Endodermal cell (in vitro differentiated cells): ENCODE results near the gene DCAF5. TPM values are rescaled to one million over a fixed set of nuclear protein-coding genes. Genes with fewer than 3 reads are reported as not detected.
"Not testable (repeated sequence)": the region's sequence is repeated elsewhere in the genome, so short reads cannot be mapped to it uniquely, and the experiment has no call there.

Source experiments
- DNase-seq: peaks from one replicate; pipeline ENCODE4 v3.0.0-alpha.2; 2017
- H3K27ac ChIP-seq: 2 replicates; pipeline ENCODE4 v1.5.1; 2013; ENCODE audit warnings: mild to moderate bottlenecking, low read depth, low read length, moderate library complexity
- H3K27me3 ChIP-seq: 2 replicates; pipeline ENCODE4 v1.6.1; 2013; ENCODE audit warnings: mild to moderate bottlenecking, low read length, moderate library complexity; ENCODE audit not compliant: insufficient read depth, control insufficient read depth, poor library complexity, severe bottlenecking
- H3K36me3 ChIP-seq: 2 replicates; pipeline ENCODE4 v1.7.0; 2013; ENCODE audit warnings: mild to moderate bottlenecking, low read length, moderate library complexity; ENCODE audit not compliant: control insufficient read depth, insufficient read depth
- H3K4me1 ChIP-seq: one replicate; pipeline ENCODE4 v1.7.0; 2013; ENCODE audit warnings: low read length; ENCODE audit not compliant: control insufficient read depth, insufficient read depth
- H3K4me3 ChIP-seq: 2 replicates; pipeline ENCODE4 v1.5.1; 2013; ENCODE audit warnings: mild to moderate bottlenecking, low read length, moderate library complexity
- H3K9ac ChIP-seq: 2 replicates; pipeline ENCODE4 v1.6.1; 2013; ENCODE audit warnings: mild to moderate bottlenecking, low read length, moderate library complexity; ENCODE audit not compliant: poor library complexity, severe bottlenecking; ENCODE audit errors: extremely low read depth
- H3K9me3 ChIP-seq: 2 replicates; pipeline ENCODE4 v1.6.1; 2013; ENCODE audit warnings: mild to moderate bottlenecking, low read length, moderate library complexity; ENCODE audit not compliant: control insufficient read depth
- H3K27ac Mint-ChIP-seq: 2 replicates; pipeline ENCODE4 v1.8.0; 2020; ENCODE audit warnings: mixed read lengths
- H3K27me3 Mint-ChIP-seq: 2 replicates; pipeline ENCODE4 v1.8.0; 2021; ENCODE audit warnings: mild to moderate bottlenecking, mixed read lengths; ENCODE audit not compliant: insufficient read depth
- H3K36me3 Mint-ChIP-seq: 2 replicates; pipeline ENCODE4 v1.8.0; 2020; ENCODE audit warnings: low read depth, mixed read lengths
- H3K4me1 Mint-ChIP-seq: 2 replicates; pipeline ENCODE4 v1.8.0; 2020; ENCODE audit warnings: mixed read lengths
- H3K4me3 Mint-ChIP-seq: 2 replicates; pipeline ENCODE4 v1.8.0; 2020; ENCODE audit warnings: mild to moderate bottlenecking, moderate library complexity, mixed read lengths
- H3K9me3 Mint-ChIP-seq: 2 replicates; pipeline ENCODE4 v1.8.0; 2020; ENCODE audit warnings: mild to moderate bottlenecking, mixed read lengths
- WGBS, 2 experiments: methylation state at CpG; one replicate each; pipeline versions ENCODE4 v1.1.5 to v1.1.7; 2013; ENCODE audit warnings: missing lambda C conversion rate in 2 of 2, mixed read lengths in 1 of 2; ENCODE audit not compliant: insufficient coverage in 1 of 2, insufficient read length in 1 of 2; 5-methylcytosine and 5-hydroxymethylcytosine counted together
- total RNA-seq, 2 donors: library from RNA; stranded (reverse); fragmentation: NEBNext Ultra II Directional in 1 of 2; extraction: Animal tissue kit (Norgen Biotek cat#: 25700) in 1 of 2; gene quantifications; 2 replicates in 1 of 2; 3 replicates in 1 of 2; pipeline ENCODE4 v1.2.1, GENCODE V29; 2021
- TF ChIP-seq, protein P1 (sequence below): fragments of 200-600 bp; sonication (generic); conservative IDR thresholded peaks from 2 replicates; pipeline ENCODE4 v1.5.0; 2021; ENCODE audit warnings: antibody characterized with exemption, mild to moderate bottlenecking

DCAF5 gene
- total RNA-seq, 2 donors from 2014 or later: 61.1 to 69.6 TPM

DNA sequence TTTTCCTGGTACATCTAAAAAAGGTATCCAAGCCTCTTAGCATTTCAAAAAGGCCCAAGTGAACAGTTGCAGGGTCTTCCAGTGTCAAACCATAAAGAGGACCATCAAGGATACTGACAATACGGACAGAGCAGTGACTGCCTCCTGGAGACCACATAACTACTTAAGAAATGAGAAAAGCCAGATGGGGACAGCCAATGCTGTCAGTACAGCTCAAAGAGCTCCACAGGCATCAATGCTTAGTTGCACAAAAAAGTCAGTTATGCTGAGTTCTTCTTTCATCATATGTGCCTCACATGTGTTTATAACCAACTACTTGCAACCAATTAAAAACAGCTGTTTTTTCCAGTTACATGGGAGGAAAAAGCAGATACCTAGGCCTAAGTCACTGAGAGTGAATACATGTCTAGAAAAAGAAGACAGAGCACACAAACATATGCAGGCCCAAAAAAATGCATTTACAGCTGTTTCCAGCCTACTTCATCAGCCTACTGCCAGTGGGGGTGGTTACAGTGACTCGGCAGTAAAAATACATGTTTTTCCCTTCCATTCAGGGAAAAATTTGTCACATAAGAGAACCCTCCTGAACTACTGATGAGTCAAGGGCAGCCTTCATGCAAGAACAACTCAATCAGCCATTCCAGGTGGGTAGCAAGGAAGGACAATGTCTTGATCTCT is 84.0 kb downstream of the DCAF5 start:
- H3K4me3 ChIP-seq: no peak overlapping the region
- H3K9me3 ChIP-seq: no peaks in the 10 kb centered on the region
- peaks cover 2% of the 10 kb centered on the region for H3K4me1 Mint-ChIP-seq
- H3K27ac Mint-ChIP-seq: peak overlapping the region; percentile 89
- 94 to 100% methylated on average over 2 of the region's 2 CpGs for WGBS, 2 experiments
- H3K27me3 ChIP-seq: no peaks in the 10 kb centered on the region
- H3K27me3 Mint-ChIP-seq: no peaks in the 10 kb centered on the region
- H3K9me3 Mint-ChIP-seq: no peaks in the 10 kb centered on the region
- no peak overlapping the region for H3K9ac ChIP-seq
- peaks cover 87% of the 10 kb centered on the region for H3K36me3 ChIP-seq
- no peak overlapping the region for H3K27ac ChIP-seq
- no peak overlapping the region for H3K4me3 Mint-ChIP-seq
- TF ChIP-seq, protein P1, sequence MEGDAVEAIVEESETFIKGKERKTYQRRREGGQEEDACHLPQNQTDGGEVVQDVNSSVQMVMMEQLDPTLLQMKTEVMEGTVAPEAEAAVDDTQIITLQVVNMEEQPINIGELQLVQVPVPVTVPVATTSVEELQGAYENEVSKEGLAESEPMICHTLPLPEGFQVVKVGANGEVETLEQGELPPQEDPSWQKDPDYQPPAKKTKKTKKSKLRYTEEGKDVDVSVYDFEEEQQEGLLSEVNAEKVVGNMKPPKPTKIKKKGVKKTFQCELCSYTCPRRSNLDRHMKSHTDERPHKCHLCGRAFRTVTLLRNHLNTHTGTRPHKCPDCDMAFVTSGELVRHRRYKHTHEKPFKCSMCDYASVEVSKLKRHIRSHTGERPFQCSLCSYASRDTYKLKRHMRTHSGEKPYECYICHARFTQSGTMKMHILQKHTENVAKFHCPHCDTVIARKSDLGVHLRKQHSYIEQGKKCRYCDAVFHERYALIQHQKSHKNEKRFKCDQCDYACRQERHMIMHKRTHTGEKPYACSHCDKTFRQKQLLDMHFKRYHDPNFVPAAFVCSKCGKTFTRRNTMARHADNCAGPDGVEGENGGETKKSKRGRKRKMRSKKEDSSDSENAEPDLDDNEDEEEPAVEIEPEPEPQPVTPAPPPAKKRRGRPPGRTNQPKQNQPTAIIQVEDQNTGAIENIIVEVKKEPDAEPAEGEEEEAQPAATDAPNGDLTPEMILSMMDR: no peak
- H3K4me1 ChIP-seq: peaks cover 2% of the 10 kb centered on the region
- peaks cover 54% of the 10 kb centered on the region for H3K36me3 Mint-ChIP-seq
- no peak for DNase-seq

DNA sequence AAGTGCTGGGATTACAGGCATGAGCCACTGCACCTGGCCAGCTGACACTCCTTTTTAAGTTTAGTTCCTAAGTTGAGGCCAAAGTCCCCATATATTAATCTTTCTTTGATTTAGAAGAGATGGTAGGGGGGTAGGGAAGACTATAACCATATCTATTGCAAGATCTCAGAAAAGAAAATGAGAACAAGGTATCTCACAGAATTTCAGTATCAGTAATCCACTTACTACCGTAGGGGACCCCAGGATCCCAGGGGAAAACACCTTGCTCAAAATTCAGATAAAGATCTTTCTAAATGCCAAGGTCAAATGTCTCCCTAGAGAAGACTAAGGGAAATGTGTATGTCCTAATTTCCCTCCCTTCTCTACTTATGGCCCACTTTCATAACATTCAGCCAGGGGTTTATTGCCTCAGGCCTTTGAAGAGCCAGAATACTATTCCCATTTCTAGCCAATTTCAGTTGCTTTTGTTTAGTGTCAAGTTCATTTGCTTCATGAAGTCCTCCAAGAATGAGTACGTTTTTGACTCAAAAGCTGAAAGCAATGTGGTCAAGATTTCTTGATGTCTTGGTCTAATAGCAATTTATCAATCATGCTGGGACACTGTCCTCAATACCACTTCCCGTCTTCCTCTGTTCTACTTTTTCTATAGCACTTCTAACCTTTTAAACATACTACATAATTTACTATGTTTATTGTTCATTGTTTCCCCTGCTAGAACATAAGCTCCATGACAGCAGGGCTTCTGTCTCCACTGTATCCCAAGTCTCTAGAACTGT is 86.3 kb downstream of the DCAF5 start:
- Mint-ChIP-seq H3K36me3 (peaks cover 61% of the 10 kb centered on the region), H3K9me3 (no peaks in the 10 kb centered on the region), H3K4me1 (peaks cover 2% of the 10 kb centered on the region), H3K27me3 (no peaks in the 10 kb centered on the region), H3K4me3 (no peak overlapping the region), H3K27ac (no peak overlapping the region)
- WGBS, 2 experiments: 92 to 93% methylated on average over 2 to 3 of the region's 3 CpGs
- no peaks in the 10 kb centered on the region for H3K4me1 ChIP-seq
- H3K4me3 ChIP-seq: no peak overlapping the region
- peaks cover 89% of the 10 kb centered on the region for H3K36me3 ChIP-seq
- H3K27me3 ChIP-seq: no peaks in the 10 kb centered on the region
- TF ChIP-seq, protein P1: no peak
- no peak overlapping the region for H3K27ac ChIP-seq
- no peak overlapping the region for H3K9ac ChIP-seq
- no peak for DNase-seq
- H3K9me3 ChIP-seq: no peaks in the 10 kb centered on the region

DNA sequence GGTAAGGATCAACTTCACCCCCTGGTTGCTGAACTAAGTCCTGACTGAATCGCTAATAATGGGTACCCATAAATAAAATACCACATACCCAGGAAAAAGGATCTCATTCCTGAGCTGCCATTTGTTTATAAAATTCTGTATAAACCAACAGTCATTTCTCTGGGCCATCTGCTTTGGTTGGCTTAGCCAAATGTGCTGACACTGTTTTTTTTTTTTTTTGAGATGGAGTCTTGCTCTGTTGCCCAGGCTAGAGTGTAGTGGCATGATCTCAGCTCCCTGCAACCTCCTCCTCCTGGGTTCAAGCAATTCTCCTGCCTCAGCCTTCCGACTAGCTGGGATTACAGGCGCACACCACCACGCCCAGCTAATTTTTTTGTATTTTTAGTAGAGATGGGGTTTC is 87.0 kb downstream of the DCAF5 start:
- not testable (repeated sequence) for DNase-seq, H3K9me3 Mint-ChIP-seq, H3K4me3 ChIP-seq, H3K4me1 ChIP-seq, H3K27me3 ChIP-seq, H3K4me1 Mint-ChIP-seq, H3K27ac ChIP-seq, H3K27me3 Mint-ChIP-seq, H3K27ac Mint-ChIP-seq, H3K9ac ChIP-seq, H3K9me3 ChIP-seq, H3K4me3 Mint-ChIP-seq
- peaks cover 89% of the 10 kb centered on the region for H3K36me3 ChIP-seq
- 79 to 93% methylated on average over 3 to 4 of the region's 4 CpGs for WGBS, 2 experiments
- H3K36me3 Mint-ChIP-seq: peaks cover 64% of the 10 kb centered on the region
